Nasal cavity respiratory epithelium epithelial cell of viscerocranial mucosa (primary cell): Measurements from ENCODE around the gene CD83. TPM values are rescaled to one million over a fixed set of nuclear protein-coding genes. Genes with fewer than 3 reads are reported as not detected.

ENCODE experiments used
- total RNA-seq: library from RNA; depleted of rRNA; stranded (reverse); fragments of >200 nt; gene quantifications from 2 replicates; pipeline ENCODE4 v1.2.3, GENCODE V29; 2014

Gene CD83, protein sequence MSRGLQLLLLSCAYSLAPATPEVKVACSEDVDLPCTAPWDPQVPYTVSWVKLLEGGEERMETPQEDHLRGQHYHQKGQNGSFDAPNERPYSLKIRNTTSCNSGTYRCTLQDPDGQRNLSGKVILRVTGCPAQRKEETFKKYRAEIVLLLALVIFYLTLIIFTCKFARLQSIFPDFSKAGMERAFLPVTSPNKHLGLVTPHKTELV
- 1.4 and 1.6 TPM in 2 replicates for total RNA-seq

DNA sequence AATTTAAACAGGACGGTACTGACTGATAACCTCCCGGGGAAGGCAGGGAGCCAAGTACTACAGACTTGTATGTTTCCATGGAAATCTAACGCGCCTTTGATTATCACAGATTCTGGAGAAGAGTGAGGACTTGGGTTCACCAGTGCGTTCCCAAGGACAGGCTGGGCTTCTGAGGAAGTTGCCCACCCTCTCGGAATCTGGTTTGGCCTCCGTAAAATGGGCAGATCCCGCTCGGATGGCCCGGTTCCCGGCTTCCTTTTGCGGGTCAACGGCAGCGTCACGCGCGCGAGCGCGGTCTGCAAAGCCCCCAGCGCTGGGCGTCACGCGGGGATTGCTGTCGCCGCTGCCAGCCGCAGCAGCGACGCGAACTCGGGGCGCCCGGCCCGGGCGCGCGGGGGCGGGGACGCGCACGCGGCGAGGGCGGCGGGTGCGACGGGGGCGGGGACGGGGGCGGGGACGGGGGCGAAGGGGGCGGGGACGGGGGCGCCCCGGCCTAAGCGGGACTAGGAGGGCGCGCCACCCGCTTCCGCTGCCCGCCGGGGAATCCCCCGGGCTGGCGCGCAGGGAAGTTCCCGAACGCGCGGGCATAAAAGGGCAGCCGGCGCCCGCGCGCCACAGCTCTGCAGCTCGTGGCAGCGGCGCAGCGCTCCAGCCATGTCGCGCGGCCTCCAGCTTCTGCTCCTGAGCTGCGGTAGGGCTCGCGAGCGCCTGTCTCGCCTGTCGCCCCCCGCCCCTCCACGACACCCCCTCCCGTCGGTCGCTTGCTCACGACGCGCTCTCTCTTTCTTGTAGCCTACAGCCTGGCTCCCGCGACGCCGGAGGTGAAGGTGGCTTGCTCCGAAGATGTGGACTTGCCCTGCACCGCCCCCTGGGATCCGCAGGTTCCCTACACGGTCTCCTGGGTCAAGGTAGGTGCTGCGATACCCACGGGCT is at the start of gene CD83:
CD83 (plus strand) TSS at position 615 of the 933 bp plus-strand sequence; CDS start at position 655, 40 bp downstream.

Other genes starting within 250 kb of the CD83 start
- under 0.01 and 0.07 TPM in 2 replicates for gene RNF182, start 192.8 kb upstream of the CD83 start, total RNA-seq